ENCODE measurements around the gene CNTNAP2. TPM values are rescaled to one million over a fixed set of nuclear protein-coding genes. Genes with fewer than 3 reads are reported as not detected.

The CNTNAP2 gene
- total RNA-seq, 2 experiments from 2014 or later, result 0.28 TPM; not detected in 1

GRCh38 chr7:146844405-146844804, 727.8 kb downstream of the CNTNAP2 start:
- H3K79me2 ChIP-seq (ENCODE audit: insufficient read depth, low read depth, low read length), result no peaks in the 10 kb centered on the region
- no TSS peak for BruUV-seq (replicated peaks)
- H3K4me1 ChIP-seq (ENCODE audit: insufficient read depth, low read length, poor library complexity, severe bottlenecking), result no peaks in the 10 kb centered on the region
- no peaks in the 10 kb centered on the region for H4K20me1 ChIP-seq (ENCODE audit: insufficient read depth, low read length)
- H3K36me3 ChIP-seq (ENCODE audit: insufficient read depth, low read length), result no peaks in the 10 kb centered on the region
- CTCF ChIA-PET (ENCODE audit: unreplicated experiment), result no interaction called here
- TF ChIP-seq EZH2phosphoT487 (IDR thresholded peaks at IDR 0.05; ENCODE audit: borderline replicate concordance, low read depth, low read length) (no peak), CTCF (conservative IDR thresholded peaks at IDR 0.05; ENCODE audit: low read length) (no peak)
- DNase-seq (ENCODE audit: low spot score), result no peak
- intact Hi-C loops (cut with micrococcal nuclease; ENCODE audit: unreplicated experiment), result no loop called here
- H3K4me2 ChIP-seq (ENCODE audit: low read length), result no peak overlapping the region
- no peaks in the 10 kb centered on the region for H3K9me2 ChIP-seq (ENCODE audit: insufficient read depth, low read length)
- no peak overlapping the region for H3K27ac ChIP-seq (ENCODE audit: low read depth, low read length, poor library complexity, severe bottlenecking)
- no peak overlapping the region for H3K4me3 ChIP-seq (ENCODE audit: low read depth, low read length, poor library complexity, severe bottlenecking)
- POLR2A ChIA-PET, result no interaction called here
- H2AFZ ChIP-seq (ENCODE audit: low read length), result no peak overlapping the region
- H3K9me3 ChIP-seq (ENCODE audit: low read length), result no peaks in the 10 kb centered on the region

GRCh38 chr7:146858690-146859089, 742.1 kb downstream of the CNTNAP2 start:
- H3K4me3 ChIP-seq (ENCODE audit: low read depth, low read length, poor library complexity, severe bottlenecking), result no peak overlapping the region
- H3K36me3 ChIP-seq (ENCODE audit: insufficient read depth, low read length), result no peaks in the 10 kb centered on the region
- H3K9me2 ChIP-seq (ENCODE audit: insufficient read depth, low read length), result no peaks in the 10 kb centered on the region
- intact Hi-C loops (cut with micrococcal nuclease; ENCODE audit: unreplicated experiment), result no loop called here
- DNase-seq (ENCODE audit: low spot score), result no peak
- ChIA-PET POLR2A (interaction anchor here (1.2 kb wide), 1 partner anchor 13 kb away, joined by 3 read pairs; no protein-coding TSS in a partner anchor), CTCF (ENCODE audit: unreplicated experiment) (no interaction called here)
- TF ChIP-seq EZH2phosphoT487 (IDR thresholded peaks at IDR 0.05; ENCODE audit: borderline replicate concordance, low read depth, low read length) (no peak), CTCF (conservative IDR thresholded peaks at IDR 0.05; ENCODE audit: low read length) (no peak)
- no peak overlapping the region for H3K27ac ChIP-seq (ENCODE audit: low read depth, low read length, poor library complexity, severe bottlenecking)
- no TSS peak for BruUV-seq (replicated peaks)
- no peaks in the 10 kb centered on the region for H3K9me3 ChIP-seq (ENCODE audit: low read length)
- H4K20me1 ChIP-seq (ENCODE audit: insufficient read depth, low read length), result no peaks in the 10 kb centered on the region
- no peaks in the 10 kb centered on the region for H3K4me1 ChIP-seq (ENCODE audit: insufficient read depth, low read length, poor library complexity, severe bottlenecking)
- H3K4me2 ChIP-seq (ENCODE audit: low read length), result no peak overlapping the region
- no peak overlapping the region for H2AFZ ChIP-seq (ENCODE audit: low read length)
- H3K79me2 ChIP-seq (ENCODE audit: insufficient read depth, low read depth, low read length), result no peaks in the 10 kb centered on the region

GRCh38 chr7:146861701-146862100, 745.1 kb downstream of the CNTNAP2 start:
- Histone ChIP-seq H3K36me3 (ENCODE audit: insufficient read depth, low read length) (no peaks in the 10 kb centered on the region), H3K4me3 (ENCODE audit: low read depth, low read length, poor library complexity, severe bottlenecking) (no peak overlapping the region), H3K9me2 (ENCODE audit: insufficient read depth, low read length) (no peaks in the 10 kb centered on the region), H3K4me2 (ENCODE audit: low read length) (no peak overlapping the region), H3K79me2 (ENCODE audit: insufficient read depth, low read depth, low read length) (no peaks in the 10 kb centered on the region), H4K20me1 (ENCODE audit: insufficient read depth, low read length) (no peaks in the 10 kb centered on the region), H2AFZ (ENCODE audit: low read length) (no peak overlapping the region), H3K27ac (ENCODE audit: low read depth, low read length, poor library complexity, severe bottlenecking) (no peak overlapping the region), H3K9me3 (ENCODE audit: low read length) (no peaks in the 10 kb centered on the region), H3K4me1 (ENCODE audit: insufficient read depth, low read length, poor library complexity, severe bottlenecking) (no peaks in the 10 kb centered on the region)
- TF ChIP-seq CTCF (conservative IDR thresholded peaks at IDR 0.05; ENCODE audit: low read length) (no peak), EZH2phosphoT487 (IDR thresholded peaks at IDR 0.05; ENCODE audit: borderline replicate concordance, low read depth, low read length) (no peak)
- no peak for DNase-seq (ENCODE audit: low spot score)
- BruUV-seq (replicated peaks), result no TSS peak
- ChIA-PET CTCF (ENCODE audit: unreplicated experiment) (no interaction called here), POLR2A (no interaction called here)
- intact Hi-C loops (cut with micrococcal nuclease; ENCODE audit: unreplicated experiment), result no loop called here
